Liver (tissue), 2 donors: ENCODE results near the gene KAT6B.

Experiments used
- YY1 ChIP-seq: IDR thresholded peaks from 2 replicates; pipeline ENCODE4 v1.6.1; 2016; ENCODE audit warnings: antibody characterized with exemption, mild to moderate bottlenecking
- TF ChIP-seq, protein P1 (sequence below): fragments of 150-350 bp; IDR thresholded peaks from 2 replicates; pipeline ENCODE4 v1.5.1; 2017; ENCODE audit warnings: improper control_type of control experiment, low read depth, low read length; ENCODE audit not compliant: missing input control
- TF ChIP-seq, protein P2 (sequence below): IDR thresholded peaks from 2 replicates; pipeline ENCODE4 v1.6.1; 2016; ENCODE audit warnings: antibody characterized with exemption, mild to moderate bottlenecking
- donor health status: healthy.

DNA sequence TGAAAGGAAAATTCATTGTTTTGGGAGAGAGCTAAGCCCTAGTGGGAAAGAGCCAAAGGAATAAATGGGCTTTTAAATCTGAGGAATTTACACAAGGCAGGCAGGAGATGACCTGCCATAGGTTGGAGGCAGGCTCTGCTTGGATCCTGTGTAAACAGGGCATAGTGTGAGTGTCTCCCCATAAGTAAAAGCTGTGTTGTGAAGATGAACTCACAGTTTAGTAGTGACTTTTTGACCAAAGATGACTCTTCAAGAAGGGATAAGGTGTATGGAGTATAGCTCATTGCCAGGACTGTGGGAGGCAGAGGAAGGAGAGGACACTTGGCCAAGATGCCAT lies 63.2 kb downstream of the KAT6B start:
- TF ChIP-seq, protein P1, sequence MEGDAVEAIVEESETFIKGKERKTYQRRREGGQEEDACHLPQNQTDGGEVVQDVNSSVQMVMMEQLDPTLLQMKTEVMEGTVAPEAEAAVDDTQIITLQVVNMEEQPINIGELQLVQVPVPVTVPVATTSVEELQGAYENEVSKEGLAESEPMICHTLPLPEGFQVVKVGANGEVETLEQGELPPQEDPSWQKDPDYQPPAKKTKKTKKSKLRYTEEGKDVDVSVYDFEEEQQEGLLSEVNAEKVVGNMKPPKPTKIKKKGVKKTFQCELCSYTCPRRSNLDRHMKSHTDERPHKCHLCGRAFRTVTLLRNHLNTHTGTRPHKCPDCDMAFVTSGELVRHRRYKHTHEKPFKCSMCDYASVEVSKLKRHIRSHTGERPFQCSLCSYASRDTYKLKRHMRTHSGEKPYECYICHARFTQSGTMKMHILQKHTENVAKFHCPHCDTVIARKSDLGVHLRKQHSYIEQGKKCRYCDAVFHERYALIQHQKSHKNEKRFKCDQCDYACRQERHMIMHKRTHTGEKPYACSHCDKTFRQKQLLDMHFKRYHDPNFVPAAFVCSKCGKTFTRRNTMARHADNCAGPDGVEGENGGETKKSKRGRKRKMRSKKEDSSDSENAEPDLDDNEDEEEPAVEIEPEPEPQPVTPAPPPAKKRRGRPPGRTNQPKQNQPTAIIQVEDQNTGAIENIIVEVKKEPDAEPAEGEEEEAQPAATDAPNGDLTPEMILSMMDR, result no peak
- TF ChIP-seq YY1, result no peak
- TF ChIP-seq, protein P2, sequence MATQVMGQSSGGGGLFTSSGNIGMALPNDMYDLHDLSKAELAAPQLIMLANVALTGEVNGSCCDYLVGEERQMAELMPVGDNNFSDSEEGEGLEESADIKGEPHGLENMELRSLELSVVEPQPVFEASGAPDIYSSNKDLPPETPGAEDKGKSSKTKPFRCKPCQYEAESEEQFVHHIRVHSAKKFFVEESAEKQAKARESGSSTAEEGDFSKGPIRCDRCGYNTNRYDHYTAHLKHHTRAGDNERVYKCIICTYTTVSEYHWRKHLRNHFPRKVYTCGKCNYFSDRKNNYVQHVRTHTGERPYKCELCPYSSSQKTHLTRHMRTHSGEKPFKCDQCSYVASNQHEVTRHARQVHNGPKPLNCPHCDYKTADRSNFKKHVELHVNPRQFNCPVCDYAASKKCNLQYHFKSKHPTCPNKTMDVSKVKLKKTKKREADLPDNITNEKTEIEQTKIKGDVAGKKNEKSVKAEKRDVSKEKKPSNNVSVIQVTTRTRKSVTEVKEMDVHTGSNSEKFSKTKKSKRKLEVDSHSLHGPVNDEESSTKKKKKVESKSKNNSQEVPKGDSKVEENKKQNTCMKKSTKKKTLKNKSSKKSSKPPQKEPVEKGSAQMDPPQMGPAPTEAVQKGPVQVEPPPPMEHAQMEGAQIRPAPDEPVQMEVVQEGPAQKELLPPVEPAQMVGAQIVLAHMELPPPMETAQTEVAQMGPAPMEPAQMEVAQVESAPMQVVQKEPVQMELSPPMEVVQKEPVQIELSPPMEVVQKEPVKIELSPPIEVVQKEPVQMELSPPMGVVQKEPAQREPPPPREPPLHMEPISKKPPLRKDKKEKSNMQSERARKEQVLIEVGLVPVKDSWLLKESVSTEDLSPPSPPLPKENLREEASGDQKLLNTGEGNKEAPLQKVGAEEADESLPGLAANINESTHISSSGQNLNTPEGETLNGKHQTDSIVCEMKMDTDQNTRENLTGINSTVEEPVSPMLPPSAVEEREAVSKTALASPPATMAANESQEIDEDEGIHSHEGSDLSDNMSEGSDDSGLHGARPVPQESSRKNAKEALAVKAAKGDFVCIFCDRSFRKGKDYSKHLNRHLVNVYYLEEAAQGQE, result no peak
